Neutrophil (primary cell): ENCODE measurements around the gene ST7.

ENCODE experiments used
- H3K27ac ChIP-seq: fragments of 200-600 bp; sonication (generic); 2 replicates; pipeline ENCODE4 v1.5.1; 2016; ENCODE audit warnings: mild to moderate bottlenecking, moderate library complexity
- H3K27me3 ChIP-seq: fragments of 200-600 bp; sonication (generic); 2 replicates; pipeline ENCODE4 v1.6.0; 2016; ENCODE audit warnings: mild to moderate bottlenecking
- H3K36me3 ChIP-seq: fragments of 200-600 bp; sonication (generic); 2 replicates; pipeline ENCODE4 v1.5.1; 2017
- H3K4me1 ChIP-seq, 2 experiments: fragments of 200-600 bp in 1 of 2; sonication (generic) in 1 of 2; 1 replicate in 1 of 2; 2 replicates in 1 of 2; pipeline versions ENCODE4 v1.5.1 to v1.6.1; 2013 to 2016; ENCODE audit warnings: low read depth in 1 of 2, low read length in 1 of 2, mild to moderate bottlenecking in 1 of 2, moderate library complexity in 1 of 2; ENCODE audit not compliant: control insufficient read depth in 1 of 2, insufficient read depth in 1 of 2
- H3K4me3 ChIP-seq, 2 experiments: fragments of 200-600 bp in 1 of 2; sonication (generic) in 1 of 2; 1 replicate in 1 of 2; 2 replicates in 1 of 2; pipeline ENCODE4 v1.5.1; 2013 to 2016; ENCODE audit warnings: low read depth in 1 of 2, low read length in 1 of 2, mild to moderate bottlenecking in 1 of 2, moderate library complexity in 1 of 2
- H3K9me3 ChIP-seq: fragments of 200-600 bp; sonication (generic); 2 replicates; pipeline ENCODE4 v1.5.1; 2016
- TF ChIP-seq, protein P1 (sequence below): fragments of 200-600 bp; sonication (generic); IDR thresholded peaks from 2 replicates; pipeline ENCODE4 v1.5.1; 2016; ENCODE audit warnings: antibody characterized with exemption

Gene ST7

DNA sequence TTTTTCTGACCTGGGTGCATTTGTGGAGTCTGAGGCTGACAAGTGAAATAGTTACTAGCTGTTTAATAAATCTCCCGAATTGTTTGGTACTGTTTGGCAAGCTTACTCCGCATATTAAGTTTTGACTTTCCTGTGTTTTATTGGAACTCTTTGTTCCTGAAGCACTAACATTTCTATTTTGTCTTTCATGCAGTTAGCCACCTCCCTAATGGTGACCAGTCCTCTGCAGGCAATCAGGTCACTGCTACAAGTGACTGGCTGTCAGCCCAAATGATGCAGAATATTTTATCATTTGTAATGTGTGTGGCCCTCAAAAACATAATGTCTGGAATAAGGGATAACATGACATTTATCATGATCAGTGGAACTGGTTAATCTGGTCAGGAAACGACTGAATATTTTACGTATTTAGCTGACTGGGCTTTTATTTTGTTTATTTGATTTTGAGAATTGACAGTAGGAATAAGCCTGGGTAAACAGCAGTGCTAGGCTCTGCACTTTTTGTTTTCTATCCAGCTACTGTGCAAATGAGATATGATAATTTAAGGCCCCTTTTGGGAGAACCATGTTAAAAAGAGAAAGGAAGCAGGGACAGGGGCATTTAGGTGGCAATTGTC is 82.9 kb downstream of the ST7 start:
- Histone ChIP-seq H3K4me3 (no peak overlapping the region), H3K27ac (no peak overlapping the region), H3K36me3 (no peaks in the 10 kb centered on the region), H3K4me1 (no peaks in the 10 kb centered on the region), H3K27me3 (no peaks in the 10 kb centered on the region), H3K9me3 (no peaks in the 10 kb centered on the region)
- TF ChIP-seq, protein P1, sequence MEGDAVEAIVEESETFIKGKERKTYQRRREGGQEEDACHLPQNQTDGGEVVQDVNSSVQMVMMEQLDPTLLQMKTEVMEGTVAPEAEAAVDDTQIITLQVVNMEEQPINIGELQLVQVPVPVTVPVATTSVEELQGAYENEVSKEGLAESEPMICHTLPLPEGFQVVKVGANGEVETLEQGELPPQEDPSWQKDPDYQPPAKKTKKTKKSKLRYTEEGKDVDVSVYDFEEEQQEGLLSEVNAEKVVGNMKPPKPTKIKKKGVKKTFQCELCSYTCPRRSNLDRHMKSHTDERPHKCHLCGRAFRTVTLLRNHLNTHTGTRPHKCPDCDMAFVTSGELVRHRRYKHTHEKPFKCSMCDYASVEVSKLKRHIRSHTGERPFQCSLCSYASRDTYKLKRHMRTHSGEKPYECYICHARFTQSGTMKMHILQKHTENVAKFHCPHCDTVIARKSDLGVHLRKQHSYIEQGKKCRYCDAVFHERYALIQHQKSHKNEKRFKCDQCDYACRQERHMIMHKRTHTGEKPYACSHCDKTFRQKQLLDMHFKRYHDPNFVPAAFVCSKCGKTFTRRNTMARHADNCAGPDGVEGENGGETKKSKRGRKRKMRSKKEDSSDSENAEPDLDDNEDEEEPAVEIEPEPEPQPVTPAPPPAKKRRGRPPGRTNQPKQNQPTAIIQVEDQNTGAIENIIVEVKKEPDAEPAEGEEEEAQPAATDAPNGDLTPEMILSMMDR, result no peak

DNA sequence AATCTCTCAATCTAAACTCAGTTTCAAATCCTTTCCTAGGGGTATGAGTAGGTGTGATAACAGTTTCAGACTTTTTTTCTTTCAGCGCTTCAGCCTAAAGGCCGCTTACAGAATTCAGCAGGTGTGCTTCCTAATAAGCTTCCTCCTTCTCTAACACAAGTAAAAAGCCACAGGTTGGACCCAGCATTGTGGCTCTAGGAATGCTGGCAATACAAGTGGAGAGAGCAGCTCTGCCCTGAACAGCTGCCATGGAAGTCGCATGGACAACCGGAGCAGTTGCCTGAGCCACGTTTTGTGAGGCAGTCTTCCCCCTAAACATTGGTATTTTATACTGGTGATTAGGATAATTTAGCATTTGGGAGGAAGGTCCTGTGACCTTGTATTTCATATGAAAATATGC is 83.5 kb downstream of the ST7 start:
- H3K36me3 ChIP-seq, result no peaks in the 10 kb centered on the region
- no peaks in the 10 kb centered on the region for H3K9me3 ChIP-seq
- no peak overlapping the region for H3K4me3 ChIP-seq
- H3K4me1 ChIP-seq, result no peaks in the 10 kb centered on the region
- no peak overlapping the region for H3K27ac ChIP-seq
- TF ChIP-seq, protein P1, result no peak
- no peaks in the 10 kb centered on the region for H3K27me3 ChIP-seq

DNA sequence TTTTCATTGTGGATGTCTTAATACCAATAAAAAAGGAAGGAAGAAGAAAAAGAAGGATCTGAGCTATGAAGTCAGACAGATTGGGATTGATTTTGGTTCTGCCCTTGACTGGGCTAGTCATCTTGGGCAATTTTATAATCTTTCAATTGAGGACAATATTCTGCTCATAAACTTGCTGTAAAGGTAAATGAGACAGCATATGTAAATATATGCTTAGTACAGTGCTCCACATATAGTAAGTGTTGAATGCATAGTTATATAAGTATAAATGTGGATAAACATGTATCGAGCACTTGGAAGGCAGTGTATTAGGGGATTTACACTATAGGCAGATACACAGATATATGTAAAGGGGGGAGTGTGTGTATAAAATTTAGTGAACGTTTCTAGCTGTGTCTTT is 85.1 kb downstream of the ST7 start:
- no peaks in the 10 kb centered on the region for H3K27me3 ChIP-seq
- H3K27ac ChIP-seq, result no peak overlapping the region
- TF ChIP-seq, protein P1, result no peak
- H3K9me3 ChIP-seq, result no peaks in the 10 kb centered on the region
- H3K4me1 ChIP-seq, result no peaks in the 10 kb centered on the region
- no peak overlapping the region for H3K4me3 ChIP-seq
- no peaks in the 10 kb centered on the region for H3K36me3 ChIP-seq

DNA sequence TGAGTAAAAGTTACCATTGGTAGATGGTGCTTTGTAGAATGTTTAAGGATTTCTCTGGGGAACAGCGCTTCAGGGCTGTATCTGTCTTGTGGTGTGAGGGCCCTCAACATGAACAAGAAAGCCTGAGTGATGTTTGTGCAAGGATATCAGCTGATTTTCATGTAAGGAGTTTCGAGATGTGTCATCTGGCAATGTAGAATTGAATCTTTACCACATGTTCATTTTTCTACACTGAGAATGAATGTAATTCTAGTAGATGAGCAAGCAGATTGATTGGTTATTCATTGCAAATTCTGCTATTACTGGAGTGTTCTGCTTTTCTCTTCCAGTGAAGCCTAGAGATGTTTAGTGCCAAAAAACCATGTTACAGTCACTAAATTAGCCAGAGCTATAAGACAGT is 87.7 kb downstream of the ST7 start:
- H3K36me3 ChIP-seq, result no peaks in the 10 kb centered on the region
- H3K27ac ChIP-seq, result no peak overlapping the region
- H3K4me3 ChIP-seq, result no peak overlapping the region
- H3K4me1 ChIP-seq, result no peaks in the 10 kb centered on the region
- no peaks in the 10 kb centered on the region for H3K27me3 ChIP-seq
- H3K9me3 ChIP-seq, result no peaks in the 10 kb centered on the region
- TF ChIP-seq, protein P1, result no peak

DNA sequence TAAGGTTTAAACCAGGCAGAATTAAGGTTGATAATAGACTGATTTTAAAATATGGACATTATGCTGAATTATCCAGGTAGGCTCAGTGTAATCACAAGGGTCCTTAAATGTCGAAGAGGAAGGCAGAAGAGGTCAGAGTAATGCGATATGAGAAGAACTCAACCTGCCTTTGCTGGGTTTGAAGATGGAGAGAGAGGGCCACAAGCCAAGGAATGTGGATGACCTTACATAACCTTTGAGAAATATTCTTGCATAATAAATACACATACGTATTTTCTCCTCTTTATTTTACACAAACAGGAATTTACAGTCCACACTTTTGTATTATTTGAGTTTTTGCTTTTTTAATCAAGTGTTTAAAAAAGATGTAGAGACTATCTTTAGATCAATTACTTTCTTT is 88.5 kb downstream of the ST7 start:
- Histone ChIP-seq H3K4me1 (no peaks in the 10 kb centered on the region), H3K27me3 (no peaks in the 10 kb centered on the region), H3K9me3 (no peaks in the 10 kb centered on the region), H3K36me3 (no peaks in the 10 kb centered on the region), H3K27ac (no peak overlapping the region), H3K4me3 (no peak overlapping the region)
- TF ChIP-seq, protein P1, result no peak
